Fibroblast of skin of right biceps (primary cell): ENCODE results near the gene MAPKAP1.

ENCODE experiments used
- DNase-seq: peaks from one replicate; pipeline ENCODE4 v3.0.0-alpha.2; 2013

The MAPKAP1 gene

DNA sequence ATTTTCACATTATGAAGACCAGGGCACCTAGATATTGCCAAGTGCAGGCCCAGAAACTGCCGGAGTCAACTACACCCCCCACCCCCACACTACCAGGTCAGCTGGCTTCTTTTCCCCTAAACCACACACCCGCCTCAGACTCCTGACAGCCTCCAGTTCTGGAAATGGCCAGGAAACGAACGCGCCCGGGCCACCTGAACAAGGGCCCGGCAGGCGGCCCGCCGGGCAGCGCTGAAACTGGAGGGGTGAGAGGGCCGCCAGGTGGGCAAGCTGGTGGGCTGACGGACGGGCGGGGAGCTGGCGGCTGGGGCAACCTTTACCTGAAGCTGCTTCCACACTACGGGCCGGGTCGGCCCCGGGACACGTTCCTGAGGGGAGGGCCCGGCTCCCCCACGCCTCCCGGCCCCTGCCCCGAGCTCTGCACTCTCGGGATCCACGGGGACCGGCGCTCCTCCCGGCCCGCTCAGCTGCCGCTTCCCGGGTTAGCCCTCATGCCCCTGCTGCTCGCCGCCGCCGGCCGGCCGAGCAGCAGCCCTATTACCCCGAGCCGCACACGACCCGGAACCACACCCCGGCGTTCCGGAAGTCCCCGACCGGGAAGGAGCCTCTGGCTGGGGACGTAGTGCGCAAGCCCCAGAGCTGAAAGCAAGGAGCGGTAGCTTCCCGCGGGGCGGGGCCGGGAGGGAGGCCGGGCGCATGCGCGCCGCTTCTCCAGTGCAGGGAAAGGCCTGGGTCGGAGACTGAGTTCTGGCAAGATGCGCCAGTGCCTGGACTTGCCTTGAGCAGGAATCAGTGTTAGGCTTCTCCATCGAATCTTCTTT, at the start of gene MAPKAP1:
Gene MAPKAP1 (minus strand): TSS at position 558 of the 821 bp plus-strand sequence. CDS start 34,634 bp downstream, outside the sequence.
- peak; percentile 96 for DNase-seq

DNA sequence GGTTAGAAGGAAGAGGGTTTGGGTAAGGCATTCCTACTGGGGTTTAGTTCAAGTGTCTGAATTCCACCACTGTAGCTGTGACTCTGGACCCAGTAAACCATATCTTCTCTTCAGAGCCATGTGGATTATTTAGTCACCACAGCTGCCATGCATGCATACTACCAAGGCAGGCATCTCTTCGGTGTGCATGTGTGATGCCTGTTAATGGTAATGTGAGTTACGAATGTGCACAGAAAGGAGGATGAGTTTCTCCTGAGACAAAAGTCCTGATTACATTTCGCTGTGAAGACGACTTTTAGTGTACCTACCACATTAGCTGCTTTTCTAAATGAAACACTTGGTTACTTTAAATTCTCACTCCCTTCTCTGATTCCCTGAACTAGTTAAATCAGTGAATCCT, 49.5 kb upstream of the MAPKAP1 start:
- no peak for DNase-seq

DNA sequence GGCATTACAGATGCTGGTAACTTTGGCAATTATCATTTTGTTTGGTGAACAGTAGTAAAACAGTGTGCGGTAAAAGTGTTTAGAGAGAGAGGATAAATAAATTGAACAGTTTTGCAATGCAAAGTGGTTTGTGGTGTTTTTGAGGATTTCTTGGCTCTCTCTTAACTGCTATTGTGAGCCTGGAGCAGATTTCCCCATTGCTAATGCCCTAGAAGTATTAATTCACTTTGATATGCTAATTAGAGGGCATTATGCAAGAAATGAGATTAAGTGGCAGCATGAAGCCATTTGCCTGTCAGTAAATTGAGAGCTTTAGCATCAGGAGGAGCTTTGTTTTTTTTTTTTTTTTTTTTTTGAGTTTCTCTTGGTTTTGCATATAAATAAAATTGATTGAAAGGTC, 48.3 kb upstream of the MAPKAP1 start:
- DNase-seq = no peak

DNA sequence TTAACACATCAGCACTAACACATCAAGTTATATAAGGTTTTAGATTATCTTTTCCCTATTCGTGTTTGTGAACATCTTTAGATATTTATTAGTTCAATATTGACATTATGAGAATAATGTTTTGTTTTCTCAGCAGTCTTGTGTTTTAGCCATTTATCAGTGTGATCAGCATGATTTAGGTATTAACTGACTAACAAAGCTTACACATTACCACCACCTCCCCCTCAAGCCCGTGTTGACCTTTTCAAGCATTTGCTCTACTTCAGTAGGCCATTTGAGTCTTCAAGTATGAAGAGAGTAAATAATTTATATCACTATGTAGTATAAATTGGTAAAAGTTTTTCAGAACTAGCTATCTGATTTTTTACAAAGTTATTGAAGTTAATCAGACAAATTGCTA, 47.1 kb upstream of the MAPKAP1 start:
- DNase-seq = no peak

DNA sequence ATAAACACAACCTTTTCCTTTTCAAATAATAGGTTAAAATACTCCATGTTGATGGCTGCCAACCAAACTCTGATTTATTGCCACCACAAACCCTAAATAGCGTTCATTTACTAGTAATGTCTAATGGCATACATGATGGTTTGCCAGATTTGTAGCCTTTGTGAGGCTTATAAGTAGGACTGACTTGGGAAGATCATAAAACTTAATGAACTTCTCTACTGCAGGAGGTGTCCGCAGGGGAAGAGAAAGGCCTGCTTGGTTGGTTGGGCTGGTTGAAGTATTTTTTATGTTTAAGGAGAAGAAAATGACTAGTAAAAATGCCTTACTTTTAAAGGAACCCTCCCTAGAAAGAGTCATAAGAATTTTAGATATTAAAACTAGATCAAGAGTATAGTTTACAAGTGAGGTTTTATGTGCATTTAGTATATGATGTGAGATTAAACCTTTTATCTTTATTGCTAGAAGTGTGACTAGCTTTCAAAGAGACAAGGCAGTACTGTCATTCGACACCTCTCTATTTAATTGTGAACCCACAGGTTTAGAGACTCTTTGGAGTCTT, 45.1 kb upstream of the MAPKAP1 start:
- no peak for DNase-seq

DNA sequence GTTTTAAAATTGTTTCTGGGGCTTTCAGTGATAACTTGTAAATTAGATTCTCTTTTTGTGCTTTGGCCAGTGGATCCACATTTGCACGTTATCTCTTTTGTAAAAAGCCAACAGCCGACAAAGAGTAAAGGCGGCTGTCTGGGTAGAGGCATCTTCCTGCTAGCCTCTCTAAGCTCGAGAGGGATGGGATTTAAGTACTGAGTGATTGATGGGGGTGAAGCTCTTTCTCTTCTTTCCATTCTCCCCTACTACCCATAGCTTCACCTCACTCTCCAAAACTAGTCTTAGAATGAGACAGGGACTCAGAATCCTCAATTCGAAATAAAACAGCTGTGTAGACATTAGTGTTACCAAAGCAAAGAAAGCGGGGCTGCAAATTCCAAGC, 43.6 kb upstream of the MAPKAP1 start:
- no peak for DNase-seq

DNA sequence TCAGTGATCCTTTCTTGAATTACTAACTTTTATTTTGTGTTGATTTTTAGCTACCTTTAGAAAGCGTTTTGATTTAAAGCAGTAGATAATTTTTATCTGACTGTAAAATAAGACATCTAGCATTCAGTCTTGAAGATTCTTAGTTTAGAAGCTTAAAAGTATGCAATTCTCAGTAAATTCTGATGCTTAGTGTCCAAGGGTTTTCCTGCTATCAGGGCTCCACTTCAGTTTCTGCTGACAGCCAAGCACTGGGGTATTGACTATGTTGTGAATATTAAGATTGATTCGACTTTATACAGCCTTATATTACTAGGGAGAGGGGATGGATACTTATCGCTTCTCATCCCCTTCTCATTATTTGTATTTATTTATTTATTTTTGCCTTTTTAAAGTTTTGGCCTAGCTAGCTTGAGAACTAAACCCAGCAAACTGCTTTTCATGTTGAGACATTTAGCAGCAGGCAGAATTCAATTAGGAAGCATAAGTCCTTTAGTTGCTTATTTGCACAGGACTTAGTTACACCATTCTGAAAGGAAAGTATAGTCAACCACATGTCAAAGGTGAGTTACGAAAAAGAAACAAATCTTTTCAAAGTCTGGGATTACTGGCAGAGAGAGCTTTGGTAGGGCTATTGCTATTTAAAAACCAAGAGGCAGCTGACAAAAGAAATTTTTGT, 43.1 kb upstream of the MAPKAP1 start:
- DNase-seq = no peak

DNA sequence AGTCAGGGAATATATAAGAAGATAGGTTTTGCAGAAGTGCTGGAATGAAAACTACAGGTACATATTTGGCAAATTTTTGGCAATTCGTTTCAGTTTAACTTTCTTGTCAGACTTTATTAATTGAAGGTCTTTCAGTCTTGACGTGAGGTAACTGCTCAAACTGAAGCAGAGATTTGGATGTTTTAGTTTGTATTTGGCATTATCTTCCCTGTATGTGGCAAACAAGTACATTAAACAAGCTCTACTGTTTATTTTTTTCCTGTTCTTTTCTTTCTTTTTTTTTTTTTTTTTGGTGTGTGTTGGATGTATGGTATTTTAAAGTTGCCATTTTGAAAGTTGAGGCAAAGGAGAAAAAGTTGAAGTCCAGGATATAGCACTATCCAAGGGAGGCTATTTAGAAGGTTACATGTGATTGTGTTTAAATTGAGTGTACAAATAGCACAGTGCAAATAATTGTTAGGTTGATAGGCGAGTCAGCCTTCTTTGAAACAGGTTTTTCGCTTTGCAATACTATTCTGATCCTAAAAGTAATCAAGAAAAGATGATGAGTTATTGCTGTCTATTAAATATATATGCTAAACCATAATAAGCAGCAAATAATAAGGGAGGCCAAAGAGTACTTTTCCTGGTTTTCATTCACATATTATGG, 42.4 kb upstream of the MAPKAP1 start:
- DNase-seq = no peak

DNA sequence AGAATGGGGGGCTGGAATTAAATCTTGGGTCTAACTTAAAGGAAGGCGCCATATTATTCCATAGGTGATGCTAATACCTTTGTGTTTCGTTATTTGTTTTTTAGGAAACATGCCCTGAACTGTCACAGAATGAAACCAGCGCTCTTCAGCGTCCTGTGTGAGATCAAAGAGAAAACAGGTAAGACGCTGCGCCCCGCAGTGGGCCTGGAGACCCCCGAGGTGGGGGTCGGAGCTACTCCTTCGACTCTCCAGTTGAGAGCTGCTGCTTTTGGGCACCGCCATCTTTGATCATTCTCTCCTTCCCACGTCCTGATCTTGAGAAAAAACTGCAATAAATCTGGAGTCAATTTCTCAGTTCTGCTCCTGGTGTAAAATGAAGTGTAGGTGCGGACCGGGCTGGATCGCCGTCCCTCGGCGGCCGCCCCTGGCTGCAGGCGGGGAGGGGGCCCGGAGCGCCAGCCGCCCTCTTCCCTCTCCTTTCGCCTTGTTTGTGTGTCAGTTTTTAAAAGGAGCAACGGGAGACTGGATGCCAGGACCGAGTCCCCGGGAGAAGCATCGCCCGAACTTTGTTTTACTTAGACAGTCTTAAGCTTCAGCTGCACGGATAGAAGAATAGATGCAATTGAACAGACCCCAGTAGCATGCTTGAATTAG, 41.6 kb upstream of the MAPKAP1 start:
- DNase-seq = no peak

DNA sequence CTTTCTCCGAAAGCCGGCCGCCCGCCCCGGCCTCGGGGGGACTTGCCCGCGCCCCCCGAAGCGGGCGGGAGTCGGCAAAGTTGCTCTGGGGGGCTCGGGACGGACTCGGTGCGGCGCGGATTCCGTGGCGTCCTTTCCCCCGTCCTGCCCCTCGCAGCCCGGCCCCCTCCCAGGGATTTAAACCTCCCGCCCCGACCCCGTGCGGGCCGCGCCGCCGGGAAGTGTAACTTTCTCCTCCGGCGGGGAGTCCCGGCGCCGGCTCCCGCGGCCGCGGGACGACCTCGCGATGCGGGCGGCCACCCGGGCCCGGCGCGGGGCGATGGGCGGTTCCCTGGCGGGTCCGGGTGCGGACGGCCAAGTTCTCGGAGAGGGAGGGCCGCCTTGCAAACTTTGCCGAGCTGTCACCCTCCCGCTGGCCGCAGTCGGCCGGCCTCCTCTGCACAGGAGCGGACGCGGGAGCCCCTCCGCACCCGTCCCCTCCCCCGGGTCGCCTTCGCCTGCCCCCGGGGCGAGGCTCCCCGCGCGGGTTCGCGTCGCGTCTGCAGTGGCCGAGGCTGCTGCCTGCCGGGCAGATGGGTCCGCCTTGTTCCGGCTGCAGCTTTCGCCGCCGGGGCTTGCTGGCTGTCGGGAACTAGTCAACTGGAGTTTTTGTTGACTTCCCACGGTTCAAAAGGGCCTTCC, 40.9 kb upstream of the MAPKAP1 start:
- DNase-seq = peak; percentile 38

DNA sequence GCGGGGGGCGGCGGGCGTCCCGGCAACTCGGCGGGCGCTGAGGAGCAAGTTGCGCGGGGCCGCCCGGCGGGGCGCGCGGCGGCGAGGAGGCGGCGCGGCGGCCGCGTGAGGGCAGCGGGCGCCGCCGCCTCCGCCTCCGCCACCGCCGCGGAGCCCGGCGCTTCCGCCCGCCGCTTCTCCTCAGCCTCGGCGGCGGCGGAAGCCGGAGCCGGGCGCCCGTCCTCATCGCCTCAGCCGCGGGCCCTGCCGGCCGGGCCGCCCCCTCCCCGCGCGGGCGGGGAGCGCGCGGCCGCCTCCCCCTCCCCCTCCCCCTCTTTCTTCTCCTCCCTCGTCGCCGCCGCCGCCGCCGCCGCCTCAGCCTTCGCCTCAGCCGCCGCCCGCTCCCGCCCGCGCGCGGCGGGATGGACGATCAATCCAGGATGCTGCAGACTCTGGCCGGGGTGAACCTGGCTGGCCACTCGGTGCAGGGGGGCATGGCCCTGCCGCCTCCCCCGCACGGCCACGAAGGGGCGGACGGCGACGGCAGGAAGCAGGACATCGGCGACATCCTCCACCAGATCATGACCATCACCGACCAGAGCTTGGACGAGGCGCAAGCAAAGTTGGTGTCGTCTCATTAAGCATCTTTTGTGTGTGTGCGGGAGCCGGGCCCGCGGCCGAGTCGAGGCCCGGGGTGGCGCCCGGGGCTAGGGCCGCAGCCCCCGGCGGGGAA, 40.2 kb upstream of the MAPKAP1 start, which contains the start of gene PBX3:
Gene PBX3 (plus strand): TSS at position 321 of the 712 bp plus-strand sequence.
- DNase-seq = peak; percentile 66

DNA sequence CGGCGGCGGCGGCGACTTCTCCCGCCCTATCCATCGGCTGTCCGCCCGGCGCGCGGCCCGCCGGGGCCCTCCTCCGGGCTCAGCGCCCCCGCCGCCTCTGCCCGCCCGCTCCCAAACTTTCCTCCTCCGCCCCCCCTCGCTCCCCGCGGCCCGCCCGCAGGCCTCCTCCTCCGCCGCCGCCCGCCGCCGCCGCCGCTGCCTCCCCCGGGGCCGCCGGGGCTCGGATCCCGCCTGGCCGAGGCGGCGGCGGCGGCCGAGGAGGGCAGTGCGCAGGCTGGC, 39.7 kb upstream of the MAPKAP1 start:
- no peak for DNase-seq

DNA sequence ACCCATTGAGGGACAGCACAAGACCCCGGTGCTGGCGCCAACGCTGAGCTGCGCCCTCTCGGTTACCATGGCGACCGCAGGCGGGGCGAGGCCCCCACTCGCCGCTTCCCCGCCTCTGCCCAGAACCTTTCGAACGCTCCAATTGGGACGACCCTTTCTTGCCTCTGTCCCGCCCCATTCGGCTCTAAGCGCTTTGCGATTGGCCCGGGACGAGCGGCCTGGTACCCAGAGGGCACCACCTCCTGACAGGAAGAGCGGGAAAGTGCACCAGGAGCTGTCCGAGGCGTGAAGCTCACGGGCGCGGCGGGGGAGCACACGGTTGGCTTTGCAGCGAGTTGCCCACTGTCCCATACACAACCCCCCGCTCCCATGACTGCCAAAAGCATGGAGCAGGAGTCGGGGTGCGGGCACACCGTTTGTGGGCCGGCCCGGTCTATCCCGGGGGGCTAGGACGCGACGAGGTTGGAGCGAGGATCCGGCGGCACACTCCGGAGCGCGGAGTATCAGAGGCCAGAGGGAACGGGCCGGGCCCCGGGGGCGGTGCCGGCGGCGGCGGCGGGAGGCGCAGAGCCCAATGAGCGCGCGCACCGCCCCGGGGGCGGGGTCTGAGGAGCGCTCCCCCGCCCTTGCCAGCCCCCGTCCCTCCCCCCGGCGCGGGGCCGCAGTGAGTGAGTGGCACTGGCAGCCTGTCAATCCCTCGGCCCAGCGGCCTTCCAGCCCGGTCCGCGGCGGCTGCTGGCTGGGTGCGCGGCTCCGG, 39.2 kb upstream of the MAPKAP1 start:
- DNase-seq = peak; percentile 96

DNA sequence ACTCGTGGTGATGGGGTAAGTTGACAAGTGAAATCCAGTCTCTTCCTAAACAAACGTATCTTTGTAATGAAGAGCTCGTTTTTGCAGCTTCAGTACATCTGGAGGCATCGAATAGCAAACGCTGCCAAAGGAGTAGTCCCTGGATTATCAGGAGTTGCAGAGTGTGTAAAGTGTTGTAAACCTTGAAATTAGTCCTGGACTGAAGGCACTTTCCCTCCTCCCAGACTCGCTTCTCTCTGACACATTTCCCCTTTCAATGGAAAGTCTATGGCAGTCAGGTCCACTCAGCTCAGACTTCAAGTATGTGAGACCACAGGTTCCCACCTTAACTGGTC, 38.6 kb upstream of the MAPKAP1 start:
- DNase-seq = no peak

DNA sequence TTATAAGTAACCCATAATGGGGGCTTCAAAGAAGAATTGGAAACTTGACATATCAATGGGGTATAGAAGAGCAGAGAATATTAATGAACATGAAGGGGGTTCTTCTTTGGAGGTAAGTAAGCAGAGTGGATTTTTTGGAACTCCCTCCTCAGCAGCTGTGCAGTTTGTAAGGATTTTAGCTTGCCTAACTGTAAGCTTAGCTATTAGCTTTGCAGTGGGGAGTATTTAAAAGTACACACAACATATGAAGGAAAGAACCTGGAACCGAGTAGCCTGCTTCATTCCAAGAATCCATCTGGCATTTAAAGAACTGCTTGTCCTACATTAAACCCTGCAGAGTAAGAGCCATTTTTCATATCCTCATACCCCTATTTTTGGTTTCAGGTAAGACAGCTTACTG, 38.0 kb upstream of the MAPKAP1 start:
- DNase-seq = peak; percentile 14

DNA sequence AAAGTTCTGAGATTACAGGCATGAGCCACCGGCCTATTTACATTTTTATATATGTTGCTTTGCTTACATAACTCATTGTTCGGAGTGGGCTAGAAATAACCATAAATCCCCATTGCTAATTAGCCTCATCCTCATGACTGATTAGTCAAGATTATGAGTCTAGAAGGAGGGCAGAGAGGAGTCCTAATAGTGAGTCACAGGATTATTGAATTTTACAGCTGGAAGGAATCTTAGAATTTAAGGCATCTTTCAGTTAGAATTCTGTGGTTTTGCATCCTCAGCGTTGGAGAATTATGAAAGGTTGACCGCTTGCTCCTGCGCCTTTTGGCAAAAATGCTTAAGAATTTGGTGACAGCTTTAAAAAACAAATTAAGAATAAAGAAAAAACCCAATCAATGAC, 37.6 kb upstream of the MAPKAP1 start:
- DNase-seq = peak; percentile 93

DNA sequence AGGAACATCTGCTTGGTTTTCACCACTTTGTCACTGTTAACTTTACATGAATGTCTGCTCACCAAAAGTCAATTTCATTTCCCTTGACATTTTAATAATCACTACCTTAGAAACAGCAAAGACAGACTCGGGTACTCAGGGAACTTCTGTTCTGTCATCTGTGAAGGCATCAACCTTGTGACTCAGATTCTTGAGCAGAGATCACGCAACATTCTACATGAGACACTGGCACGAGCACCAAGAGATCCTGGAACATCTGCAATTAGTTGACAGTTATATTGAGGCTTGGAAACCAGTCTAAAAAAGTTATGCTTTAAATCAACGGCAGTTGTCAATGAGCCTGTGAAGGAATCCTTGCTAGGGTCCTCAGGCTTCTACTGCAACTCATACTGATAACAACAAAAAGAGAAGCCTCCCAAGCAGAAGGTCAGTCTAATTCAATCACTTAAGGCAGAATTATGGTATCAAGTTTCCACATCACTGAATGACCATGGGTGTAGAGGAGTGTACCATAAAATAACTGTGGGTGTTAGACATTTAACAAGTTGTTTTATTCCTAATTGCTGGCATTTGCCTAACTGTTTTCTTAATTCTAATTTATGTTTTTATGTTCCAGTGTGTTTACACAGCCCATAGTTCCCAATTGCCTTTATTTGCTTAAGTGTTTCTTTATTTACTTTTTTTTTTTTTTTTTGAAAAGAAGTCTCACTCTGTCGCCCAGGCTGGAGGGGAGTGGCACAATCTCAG, 36.8 kb upstream of the MAPKAP1 start:
- DNase-seq = peak; percentile 53

DNA sequence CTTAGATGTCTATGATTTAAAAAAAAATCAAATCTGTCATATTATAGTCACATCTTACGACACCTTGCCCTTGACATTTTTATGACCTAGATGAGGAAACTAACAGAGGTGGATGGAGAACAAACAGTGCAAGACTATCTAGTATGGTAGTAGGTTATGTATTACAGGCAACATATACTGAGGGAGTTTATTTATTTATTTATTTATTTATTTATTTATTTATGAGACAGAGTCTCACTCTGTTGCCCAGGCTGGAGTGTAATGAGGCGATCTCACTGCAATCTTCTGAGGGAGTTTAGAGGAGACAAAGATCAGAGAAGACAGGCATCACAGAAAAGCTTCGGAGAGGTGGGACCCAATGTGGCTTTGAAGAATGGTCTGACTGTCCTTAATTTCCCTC, 35.6 kb upstream of the MAPKAP1 start:
- no peak for DNase-seq

DNA sequence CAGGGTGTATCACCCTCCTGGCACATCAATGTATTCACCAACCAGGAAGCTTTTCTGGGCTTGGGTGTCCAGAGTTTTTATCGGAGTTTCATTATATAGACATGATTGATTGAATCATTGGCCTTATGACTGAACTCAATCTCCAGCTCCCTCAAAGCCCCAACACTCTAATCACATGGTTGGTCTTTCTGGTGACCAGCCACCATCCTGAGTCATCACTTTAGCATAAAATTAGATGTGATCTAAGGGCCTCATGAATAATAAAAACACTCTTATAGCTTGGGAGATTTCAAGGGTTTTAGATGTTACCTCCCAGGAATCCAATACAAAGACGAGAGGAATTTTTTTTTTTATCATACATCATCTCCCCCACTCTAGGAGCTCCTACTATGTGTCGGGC, 32.4 kb upstream of the MAPKAP1 start:
- DNase-seq = peak; percentile 53

DNA sequence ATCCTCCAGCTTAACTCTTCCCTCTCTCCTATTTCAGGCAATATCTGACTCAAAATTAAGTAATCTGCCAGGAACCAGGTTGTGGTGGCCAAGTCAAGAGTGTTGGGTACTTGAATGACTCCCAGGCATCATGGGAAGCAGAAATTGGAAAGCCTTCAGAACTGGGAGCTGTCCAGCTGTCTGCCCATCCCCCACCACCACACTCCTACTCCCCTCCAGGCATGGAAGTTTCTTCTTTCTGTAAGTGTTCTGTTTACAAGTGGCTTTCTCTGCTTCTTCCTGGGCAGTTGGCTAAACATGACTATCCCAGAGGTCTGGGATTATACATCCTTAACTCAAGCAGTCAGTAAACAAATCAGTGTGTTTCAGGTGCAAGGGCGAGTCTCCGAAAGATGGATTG, 25.6 kb upstream of the MAPKAP1 start:
- peak; percentile 9 for DNase-seq

DNA sequence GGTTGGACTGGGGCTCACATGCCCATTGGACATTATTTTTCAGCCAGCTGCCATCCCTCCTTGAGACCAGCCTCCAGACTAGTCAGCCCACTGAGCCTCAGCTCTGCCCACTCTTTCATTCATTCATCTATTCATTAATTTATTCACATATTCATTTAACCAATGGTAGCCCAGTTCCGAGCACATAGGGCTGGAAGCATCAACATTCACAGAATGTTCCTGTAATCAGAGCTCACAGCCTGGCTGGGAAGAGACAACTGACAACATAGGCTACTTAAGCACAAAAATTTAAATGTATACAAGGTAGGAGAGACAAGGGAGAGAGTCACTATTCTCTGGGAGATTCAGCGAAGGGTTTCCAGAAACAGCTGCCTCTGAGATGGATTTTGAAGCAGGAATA, 23.2 kb upstream of the MAPKAP1 start:
- DNase-seq = no peak
